ENCODE measurements around the gene ATP1A3. TPM values are rescaled to one million over a fixed set of nuclear protein-coding genes. Genes with fewer than 3 reads are reported as not detected.

Gene ATP1A3
- polyA plus RNA-seq, 3 donors from 2014 or later, result 0.29 to 5.9 (median 1.8) TPM

DNA sequence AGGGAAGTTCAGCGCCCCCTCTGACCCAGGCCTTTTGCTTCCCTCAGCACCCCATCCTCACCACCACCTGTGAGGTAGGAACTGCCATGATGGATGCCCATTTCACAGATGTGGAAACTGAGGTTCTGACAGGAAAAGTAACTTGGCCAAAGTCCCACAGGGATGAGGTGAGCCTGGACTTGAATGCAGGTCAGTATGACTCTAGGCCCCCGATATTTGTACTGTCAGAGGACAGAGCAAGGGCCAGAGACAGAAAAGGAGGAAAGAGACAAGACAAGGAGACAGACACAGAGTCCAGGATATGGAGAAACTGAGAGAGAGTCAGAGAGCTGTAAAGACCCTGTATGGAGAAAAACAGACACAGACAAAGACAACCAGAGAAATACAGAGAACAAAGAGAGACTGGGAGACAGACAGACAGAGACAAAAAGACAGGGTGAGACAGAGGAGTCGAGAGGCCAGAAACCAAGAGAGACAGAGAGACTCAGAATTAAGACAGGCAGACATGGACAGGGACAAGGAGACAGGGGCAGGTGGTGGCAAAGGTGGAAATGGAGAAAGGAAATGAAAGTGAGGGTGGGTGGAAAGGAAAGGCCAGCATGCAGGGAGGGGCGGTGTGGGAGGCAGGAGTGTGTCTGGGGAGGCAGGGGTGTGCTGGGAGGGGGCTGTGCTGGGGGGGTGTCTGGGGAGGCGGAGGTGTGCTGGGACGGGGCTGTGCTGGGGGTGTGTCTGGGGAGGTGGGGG is 70.8 kb downstream of the ATP1A3 start:
- peaks cover 10 to 12% of the 10 kb centered on the region in 2 donors for H3K4me1 Mint-ChIP-seq
- H3K27me3 Mint-ChIP-seq (ENCODE audit: low read depth in 3 of 3), result peaks cover 6 to 14% (median 11%) of the 10 kb centered on the region in 3 donors
- peaks cover 0 to 3% (median 0%) of the 10 kb centered on the region in 3 donors for H3K36me3 Mint-ChIP-seq
- peak overlapping the region in 2 of 6 donors; percentile 51 to 64 for H3K27ac Mint-ChIP-seq
- no peak for DNase-seq
- peaks cover 0 to 2% (median 0%) of the 10 kb centered on the region in 6 donors for H3K9me3 Mint-ChIP-seq
- peak overlapping the region in 1 of 5 donors; percentile 27 for H3K4me3 Mint-ChIP-seq

- peaks cover 0 to 2% (median 0%) of the 10 kb centered on the region in 6 donors for H3K9me3 Mint-ChIP-seq
- H3K4me3 Mint-ChIP-seq, result peak overlapping the region in 1 of 5 donors; percentile 7
- no peak for DNase-seq
These were observed 71.4 kb downstream of the ATP1A3 start for GRCh38 chr19:41922585-41922984.

GRCh38 chr19:41921577-41922576 is 72.2 kb downstream of the ATP1A3 start:
- peaks cover 0 to 3% (median 0%) of the 10 kb centered on the region in 3 donors for H3K36me3 Mint-ChIP-seq
- peaks cover 6 to 14% (median 10%) of the 10 kb centered on the region in 3 donors for H3K27me3 Mint-ChIP-seq (ENCODE audit: low read depth in 3 of 3)
- no peak for DNase-seq
- peaks cover 0 to 2% (median 0%) of the 10 kb centered on the region in 6 donors for H3K9me3 Mint-ChIP-seq
- H3K4me1 Mint-ChIP-seq, result peaks cover 10 to 12% of the 10 kb centered on the region in 2 donors
- H3K4me3 Mint-ChIP-seq, result peak overlapping the region in 1 of 5 donors; percentile 22
- H3K27ac Mint-ChIP-seq, result peak overlapping the region in 2 of 6 donors; percentile 5 to 41

More at GRCh38 chr19:41922585-41922984, 71.4 kb downstream of the ATP1A3 start:
- H3K4me1 Mint-ChIP-seq, result peaks cover 10 to 12% of the 10 kb centered on the region in 2 donors
- H3K36me3 Mint-ChIP-seq, result peaks cover 0 to 3% (median 0%) of the 10 kb centered on the region in 3 donors
- peaks cover 6 to 14% (median 10%) of the 10 kb centered on the region in 3 donors for H3K27me3 Mint-ChIP-seq (ENCODE audit: low read depth in 3 of 3)
- no peak overlapping the region for H3K27ac Mint-ChIP-seq

DNA sequence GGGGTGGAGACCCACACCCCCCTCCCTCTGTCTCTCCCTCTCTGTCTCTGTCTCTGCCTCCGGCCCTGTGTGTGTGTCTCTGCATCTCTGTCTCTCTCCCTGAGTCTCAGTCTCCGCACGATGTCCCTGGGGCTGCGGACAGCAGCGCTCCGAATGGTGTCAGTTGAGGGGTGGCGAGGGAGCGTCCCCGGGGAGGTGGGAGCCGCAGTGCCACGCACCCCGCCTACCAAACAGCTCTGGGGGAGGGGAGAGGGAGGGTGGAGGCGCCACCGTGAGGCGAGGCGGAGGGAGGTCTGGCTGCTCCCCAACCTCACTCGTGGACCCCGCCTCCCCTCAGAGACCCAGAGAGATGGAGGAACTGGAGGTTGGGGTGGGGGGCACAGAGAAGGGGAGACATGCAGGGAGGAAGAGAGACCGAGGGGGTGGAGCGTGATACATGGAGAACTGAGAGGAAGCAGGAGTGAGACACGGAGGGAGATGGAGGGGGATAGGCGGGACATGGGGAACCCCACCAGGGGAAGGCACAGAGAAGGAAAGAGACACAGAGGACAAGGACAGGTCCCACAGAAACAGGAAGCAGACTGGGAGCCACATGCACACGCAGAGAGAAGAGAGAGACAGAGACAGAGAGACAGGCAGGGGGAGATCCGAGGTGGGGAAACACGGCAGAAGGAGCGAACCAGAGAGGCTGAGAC is 73.0 kb downstream of the ATP1A3 start:
- Mint-ChIP-seq H3K36me3 (peaks cover 0 to 3% (median 0%) of the 10 kb centered on the region in 3 donors), H3K9me3 (peaks cover 0 to 2% (median 0%) of the 10 kb centered on the region in 6 donors), H3K27me3 (ENCODE audit: low read depth in 3 of 3) (peaks cover 6 to 14% (median 10%) of the 10 kb centered on the region in 3 donors), H3K27ac (peak overlapping the region in 2 of 6 donors; percentile 5 to 41), H3K4me3 (peak overlapping the region in 1 of 5 donors; percentile 22), H3K4me1 (peaks cover 10 to 12% of the 10 kb centered on the region in 2 donors)
- DNase-seq, result no peak

DNA sequence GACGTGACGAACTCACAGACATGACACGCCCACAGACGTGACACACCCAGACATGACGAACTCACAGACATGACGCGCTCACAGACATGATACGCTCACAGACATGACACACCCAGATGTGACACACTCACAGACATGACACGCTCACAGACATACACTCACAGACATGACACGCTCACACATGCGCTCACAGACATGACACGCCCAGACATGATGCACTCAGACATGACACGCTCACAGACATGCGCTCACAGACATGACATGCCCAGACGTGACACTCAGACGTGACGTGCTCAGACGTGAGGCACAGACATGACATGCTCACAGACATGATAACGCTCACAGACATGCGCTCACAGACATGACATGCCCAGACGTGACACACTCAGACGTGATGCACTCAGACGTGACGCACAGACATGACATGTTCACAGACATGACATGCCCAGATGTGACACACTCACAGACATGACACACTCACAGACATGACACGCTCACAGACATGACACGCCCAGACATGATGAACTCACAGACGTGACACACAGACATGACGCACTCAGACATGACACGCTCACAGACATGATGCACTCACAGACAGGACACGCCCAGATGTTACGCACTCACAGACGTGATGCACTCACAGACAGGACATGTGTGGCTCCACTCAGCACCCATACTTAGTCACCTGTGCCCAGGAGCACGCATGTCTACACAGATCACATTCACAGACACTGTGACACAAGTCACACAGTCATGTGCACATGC is 73.9 kb downstream of the ATP1A3 start:
- H3K36me3 Mint-ChIP-seq, result peaks cover 0 to 3% (median 0%) of the 10 kb centered on the region in 3 donors
- no peak overlapping the region for H3K4me3 Mint-ChIP-seq
- peaks cover 6 to 14% (median 10%) of the 10 kb centered on the region in 3 donors for H3K27me3 Mint-ChIP-seq (ENCODE audit: low read depth in 3 of 3)
- no peak for DNase-seq
- peaks cover 10 to 12% of the 10 kb centered on the region in 2 donors for H3K4me1 Mint-ChIP-seq
- H3K9me3 Mint-ChIP-seq, result peaks cover 0 to 2% (median 0%) of the 10 kb centered on the region in 6 donors
- H3K27ac Mint-ChIP-seq, result no peak overlapping the region

DNA sequence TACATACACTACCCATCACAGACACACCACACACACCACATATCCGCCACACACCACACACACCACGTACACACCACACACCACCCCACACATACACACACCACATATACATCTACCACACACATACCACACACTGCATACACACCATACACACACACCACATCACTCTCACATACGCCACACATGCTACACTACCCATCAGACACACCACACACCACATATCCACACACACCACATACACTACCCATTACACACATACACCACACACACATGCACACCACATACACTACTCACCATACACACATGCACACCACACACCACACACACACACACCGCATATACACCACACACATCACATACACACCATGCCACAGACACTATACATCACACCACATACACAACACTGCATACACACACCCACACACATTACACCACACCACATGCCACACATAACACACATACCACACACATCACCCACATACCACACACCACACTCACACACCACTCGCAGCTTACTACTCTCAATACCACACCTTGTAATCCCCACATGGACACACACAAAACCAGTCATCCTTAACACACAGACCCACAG is 75.3 kb downstream of the ATP1A3 start:
- Mint-ChIP-seq H3K27me3 (ENCODE audit: low read depth in 3 of 3) (peaks cover 6 to 21% (median 11%) of the 10 kb centered on the region in 3 donors), H3K4me1 (peaks cover 17 to 21% of the 10 kb centered on the region in 2 donors), H3K36me3 (peaks cover 0 to 3% (median 0%) of the 10 kb centered on the region in 3 donors), H3K9me3 (peaks cover 0 to 2% (median 0%) of the 10 kb centered on the region in 6 donors), H3K4me3 (no peak overlapping the region), H3K27ac (no peak overlapping the region)
- DNase-seq, result no peak

DNA sequence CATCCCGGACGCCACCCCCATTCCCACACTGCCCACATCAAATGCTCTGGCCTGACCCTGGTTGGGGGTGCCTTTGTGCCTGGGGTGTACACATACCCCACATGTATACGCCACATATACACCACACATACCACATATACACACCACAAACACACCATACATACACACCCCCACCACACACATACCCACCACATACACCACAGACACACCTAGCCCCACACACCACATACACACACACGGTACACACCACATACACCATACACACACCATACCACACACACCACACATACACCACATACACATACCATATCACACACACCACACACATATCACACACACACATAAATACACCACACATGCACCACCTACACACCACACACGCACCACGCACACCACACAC is 75.9 kb downstream of the ATP1A3 start:
- DNase-seq, result no peak
- no peaks in the 10 kb centered on the region for H3K36me3 Mint-ChIP-seq
- peaks cover 6 to 21% (median 7%) of the 10 kb centered on the region in 3 donors for H3K27me3 Mint-ChIP-seq (ENCODE audit: low read depth in 3 of 3)
- H3K4me1 Mint-ChIP-seq, result peaks cover 18 to 19% of the 10 kb centered on the region in 2 donors
- peaks cover 0 to 2% (median 0%) of the 10 kb centered on the region in 6 donors for H3K9me3 Mint-ChIP-seq
- H3K27ac Mint-ChIP-seq, result no peak overlapping the region
- H3K4me3 Mint-ChIP-seq, result no peak overlapping the region

DNA sequence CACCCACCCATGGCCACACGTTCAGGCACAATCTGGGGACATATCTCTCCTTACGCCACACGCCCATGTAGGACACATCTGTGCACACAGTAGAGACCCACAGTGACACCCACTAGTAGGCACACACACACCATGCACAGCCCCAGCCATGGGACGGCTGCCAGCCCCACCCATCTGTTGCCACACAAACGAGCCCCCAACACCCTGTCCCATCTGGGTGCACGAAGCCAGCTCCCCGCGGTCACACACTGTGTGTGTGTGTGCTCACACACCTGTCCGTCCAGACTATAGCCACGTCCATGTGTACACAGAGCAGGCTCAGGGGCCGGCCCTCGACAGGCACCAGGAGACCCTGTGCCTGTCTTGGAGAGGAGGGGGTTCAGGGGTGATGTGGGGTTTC is 76.4 kb downstream of the ATP1A3 start:
- H3K27me3 Mint-ChIP-seq (ENCODE audit: low read depth in 3 of 3), result peaks cover 8 to 22% (median 8%) of the 10 kb centered on the region in 3 donors
- no peak for DNase-seq
- H3K9me3 Mint-ChIP-seq, result peaks cover 0 to 2% (median 0%) of the 10 kb centered on the region in 6 donors
- no peaks in the 10 kb centered on the region for H3K36me3 Mint-ChIP-seq
- no peak overlapping the region for H3K27ac Mint-ChIP-seq
- H3K4me1 Mint-ChIP-seq, result peaks cover 18 to 20% of the 10 kb centered on the region in 2 donors
- no peak overlapping the region for H3K4me3 Mint-ChIP-seq

Other genes with a start within 250 kb of the ATP1A3 start
- gene CEACAM6, start 238.7 kb downstream of the ATP1A3 start, polyA plus RNA-seq, result not detected
- gene CEACAM3, start 197.6 kb downstream of the ATP1A3 start, polyA plus RNA-seq, result not detected
- gene LYPD4, start 149.5 kb downstream of the ATP1A3 start, polyA plus RNA-seq, result not detected
- not detected for gene DMRTC2, start 149.2 kb downstream of the ATP1A3 start, polyA plus RNA-seq
- 1,000 to 10,000 TPM; 2,260 to 5,043 (median 3,564) TPM for gene RPS19, start 134.0 kb downstream of the ATP1A3 start, polyA plus RNA-seq
- 1 to 10 TPM; 4.1 to 8.3 (median 5.1) TPM for gene CD79A, start 117.0 kb downstream of the ATP1A3 start, polyA plus RNA-seq
- 100 to 1,000 TPM; 129 to 394 (median 156) TPM for gene ARHGEF1, start 111.0 kb downstream of the ATP1A3 start, polyA plus RNA-seq
- gene ERFL, start 65.8 kb downstream of the ATP1A3 start, polyA plus RNA-seq, result under 1 TPM in 1 of 3 donors, not detected in 2; 0.11 TPM
- 100 to 1,000 TPM; 263 to 375 (median 373) TPM for gene RABAC1, start 34.9 kb downstream of the ATP1A3 start, polyA plus RNA-seq
- not detected for gene GRIK5, start 76.0 kb upstream of the ATP1A3 start, polyA plus RNA-seq
- 10 to 100 TPM; 12.4 to 29.6 (median 20.3) TPM for gene ZNF574, start 81.9 kb upstream of the ATP1A3 start, polyA plus RNA-seq
- 10 to 100 TPM in 1 of 3 donors, 1 to 10 TPM in 2; 2.0 to 10.3 (median 2.1) TPM for gene POU2F2, start 138.2 kb upstream of the ATP1A3 start, polyA plus RNA-seq
- 100 to 1,000 TPM; 154 to 261 (median 173) TPM for gene DEDD2, start 223.4 kb upstream of the ATP1A3 start, polyA plus RNA-seq
- 1 to 10 TPM; 2.9 to 9.1 (median 5.2) TPM for gene ZNF526, start 226.1 kb upstream of the ATP1A3 start, polyA plus RNA-seq
- gene GSK3A, start 248.4 kb upstream of the ATP1A3 start, polyA plus RNA-seq, result 10 to 100 TPM; 14.2 to 28.3 (median 22.3) TPM

Data from immature natural killer cell (primary cell).